Keratinocyte (primary cell): ENCODE results near the gene SPRR1B. TPM values are rescaled to one million over a fixed set of nuclear protein-coding genes. Genes with fewer than 3 reads are reported as not detected.

ENCODE experiments used
- DNase-seq: peaks from one replicate; pipeline ENCODE4 v3.0.0-alpha.2; 2011; ENCODE audit warnings: low read depth, missing footprints, low spot score
- FAIRE-seq: peaks from 2 replicates; lab custom pipeline; 2011; peaks lifted over from hg19 to GRCh38; lab: Jason Lieb, UNC
- H2AFZ ChIP-seq: 2 replicates; pipeline ENCODE4 v1.6.0; 2012; ENCODE audit warnings: low read length, control low read depth, inconsistent platforms; ENCODE audit not compliant: control insufficient read depth
- H3K27ac ChIP-seq: 2 replicates; pipeline ENCODE4 v1.5.1; 2011; ENCODE audit warnings: low read length; ENCODE audit not compliant: control insufficient read depth, insufficient read depth
- H3K27me3 ChIP-seq: 3 replicates; pipeline ENCODE4 v1.6.0; 2011; ENCODE audit warnings: low read length; ENCODE audit not compliant: control insufficient read depth, insufficient read depth; ENCODE audit errors: extremely low read depth
- H3K36me3 ChIP-seq, 2 experiments: 2 replicates in 1 of 2; 3 replicates in 1 of 2; pipeline ENCODE4 v1.5.1; 2011; ENCODE audit warnings: low read length in 2 of 2, mild to moderate bottlenecking in 1 of 2; ENCODE audit not compliant: control insufficient read depth in 2 of 2, insufficient read depth in 2 of 2; ENCODE audit errors: extremely low read depth in 1 of 2
- H3K4me1 ChIP-seq: 3 replicates; pipeline ENCODE4 v1.5.1; 2011; ENCODE audit warnings: low read length; ENCODE audit not compliant: control insufficient read depth, insufficient read depth; ENCODE audit errors: extremely low read depth
- H3K4me2 ChIP-seq: 3 replicates; pipeline ENCODE4 v1.6.0; 2011; ENCODE audit warnings: low read depth, low read length; ENCODE audit not compliant: control insufficient read depth, insufficient read depth; ENCODE audit errors: extremely low read depth
- H3K4me3 ChIP-seq, 3 experiments: fragments of 200-600 bp in 1 of 3; sonication (generic) in 1 of 3; 2 replicates in 2 of 3; 3 replicates in 1 of 3; pipeline ENCODE4 v1.5.1; 2011 to 2016; ENCODE audit warnings: low read length in 3 of 3, mild to moderate bottlenecking in 3 of 3, control low read depth in 2 of 3, inconsistent platforms in 1 of 3, low read depth in 1 of 3, mixed read lengths in 1 of 3, mixed run types in 1 of 3, moderate library complexity in 1 of 3; ENCODE audit not compliant: control insufficient read depth in 2 of 3, insufficient read depth in 2 of 3; ENCODE audit errors: extremely low read depth in 1 of 3
- H3K79me2 ChIP-seq: 2 replicates; pipeline ENCODE4 v1.6.0; 2012; ENCODE audit warnings: low read length; ENCODE audit not compliant: control insufficient read depth, insufficient read depth
- H3K9ac ChIP-seq: 3 replicates; pipeline ENCODE4 v1.6.0; 2011; ENCODE audit warnings: low read length; ENCODE audit not compliant: control insufficient read depth, insufficient read depth; ENCODE audit errors: extremely low read depth
- H3K9me1 ChIP-seq: 3 replicates; pipeline ENCODE4 v1.6.0; 2011; ENCODE audit warnings: low read length; ENCODE audit not compliant: control insufficient read depth, insufficient read depth; ENCODE audit errors: extremely low read depth
- H3K9me3 ChIP-seq: 2 replicates; pipeline ENCODE4 v1.5.1; 2012; ENCODE audit warnings: low read depth, low read length; ENCODE audit not compliant: control insufficient read depth
- H4K20me1 ChIP-seq: 3 replicates; pipeline ENCODE4 v1.6.0; 2011; ENCODE audit warnings: low read length; ENCODE audit not compliant: control insufficient read depth, insufficient read depth; ENCODE audit errors: extremely low read depth
- EZH2 ChIP-seq: IDR thresholded peaks from one replicate; pipeline ENCODE4 v1.6.1; 2012; ENCODE audit warnings: inconsistent platforms, mild to moderate bottlenecking, low read length, moderate library complexity
- dilution Hi-C: fragments of 300-500 bp; cut with MboI; formaldehyde crosslinking; loops from one replicate; pipeline ENCODE4 v1.7.0; 2020; ENCODE audit warnings: low sequenced_read_pairs; ENCODE audit not compliant: extremely low pct_ligation_motif_present
- polyA plus RNA-seq, 5 experiments: library from polyadenylated mRNA; depleted of rRNA in 3 of 5; stranded (reverse) in 3 of 5; stranded (forward) in 1 of 5; unstranded in 1 of 5; fragments of >200 nt; gene quantifications; 1 replicate in 1 of 5; 2 replicates in 3 of 5; 3 replicates in 1 of 5; pipeline versions ENCODE4 v1.2.1 to v1.2.3, GENCODE V29; 2011 to 2012; ENCODE audit warnings: missing spikeins in 2 of 5, low read depth in 1 of 5, low replicate concordance in 1 of 5
- small RNA-seq, 3 experiments: library from RNA; depleted of rRNA; stranded (forward); fragments of <200 nt; gene quantifications; one replicate each; pipeline ENCODE3, GENCODE V24; 2012; ENCODE audit warnings: low read depth in 3 of 3, low replicate concordance in 1 of 3; ENCODE audit not compliant: insufficient read length in 3 of 3
- TF ChIP-seq, protein P1 (sequence below), 3 experiments: IDR thresholded peaks in 1 of 3; conservative IDR thresholded peaks in 1 of 3; optimal IDR thresholded peaks in 1 of 3; 2 replicates in 2 of 3; 3 replicates in 1 of 3; pipeline versions ENCODE3 to v1.5.1; 2011; ENCODE audit warnings: low read length in 3 of 3, mild to moderate bottlenecking in 3 of 3, moderate library complexity in 2 of 3, control low read depth in 1 of 3, inconsistent platforms in 1 of 3; ENCODE audit not compliant: insufficient read depth in 2 of 3; ENCODE audit errors: extremely low read depth in 1 of 3

The SPRR1B gene
- polyA plus RNA-seq, 1 donor (not counting 4 experiments of a cell fraction or from before 2014, with no cell fraction given) = 253 TPM

DNA sequence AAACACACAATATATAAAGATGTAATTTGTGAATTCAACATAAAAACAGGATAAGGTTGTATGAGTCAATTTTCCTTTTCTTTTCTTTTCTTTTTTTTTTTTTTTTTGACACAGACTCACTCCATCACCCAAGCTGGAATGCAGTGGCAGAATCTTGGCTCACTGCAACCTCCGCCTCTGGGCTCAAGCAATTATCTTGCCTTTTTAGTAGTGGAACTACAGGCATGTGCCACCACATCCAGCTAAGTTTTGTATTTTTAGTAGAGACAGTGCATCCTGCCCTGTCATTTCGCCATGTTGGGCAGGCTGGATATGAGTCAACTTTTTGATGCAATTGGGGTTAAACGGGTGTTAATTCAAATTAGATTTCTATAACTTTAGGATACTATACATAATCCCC, 50.7 kb downstream of the SPRR1B start:
- no peak overlapping the region for H3K9ac ChIP-seq
- no peaks in the 10 kb centered on the region for H3K79me2 ChIP-seq
- H3K27me3 ChIP-seq = no peaks in the 10 kb centered on the region
- no peaks in the 10 kb centered on the region for H3K9me3 ChIP-seq
- no peaks in the 10 kb centered on the region for H3K36me3 ChIP-seq
- H3K9me1 ChIP-seq = no peaks in the 10 kb centered on the region
- no peaks in the 10 kb centered on the region for H4K20me1 ChIP-seq
- H3K4me2 ChIP-seq = peak overlapping the region; percentile 3
- no peak overlapping the region for H3K4me3 ChIP-seq
- H3K4me1 ChIP-seq = peaks cover 9% of the 10 kb centered on the region
- TF ChIP-seq, protein P1, sequence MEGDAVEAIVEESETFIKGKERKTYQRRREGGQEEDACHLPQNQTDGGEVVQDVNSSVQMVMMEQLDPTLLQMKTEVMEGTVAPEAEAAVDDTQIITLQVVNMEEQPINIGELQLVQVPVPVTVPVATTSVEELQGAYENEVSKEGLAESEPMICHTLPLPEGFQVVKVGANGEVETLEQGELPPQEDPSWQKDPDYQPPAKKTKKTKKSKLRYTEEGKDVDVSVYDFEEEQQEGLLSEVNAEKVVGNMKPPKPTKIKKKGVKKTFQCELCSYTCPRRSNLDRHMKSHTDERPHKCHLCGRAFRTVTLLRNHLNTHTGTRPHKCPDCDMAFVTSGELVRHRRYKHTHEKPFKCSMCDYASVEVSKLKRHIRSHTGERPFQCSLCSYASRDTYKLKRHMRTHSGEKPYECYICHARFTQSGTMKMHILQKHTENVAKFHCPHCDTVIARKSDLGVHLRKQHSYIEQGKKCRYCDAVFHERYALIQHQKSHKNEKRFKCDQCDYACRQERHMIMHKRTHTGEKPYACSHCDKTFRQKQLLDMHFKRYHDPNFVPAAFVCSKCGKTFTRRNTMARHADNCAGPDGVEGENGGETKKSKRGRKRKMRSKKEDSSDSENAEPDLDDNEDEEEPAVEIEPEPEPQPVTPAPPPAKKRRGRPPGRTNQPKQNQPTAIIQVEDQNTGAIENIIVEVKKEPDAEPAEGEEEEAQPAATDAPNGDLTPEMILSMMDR (optimal IDR thresholded peaks at IDR 0.05 in 1 of 3, IDR thresholded peaks at IDR 0.05 in 1 of 3, conservative IDR thresholded peaks at IDR 0.05 in 1 of 3; ENCODE audit: extremely low read depth in 1 of 3, insufficient read depth in 2 of 3, low read length in 3 of 3) = no peak
- TF ChIP-seq EZH2 = no peak
- DNase-seq = no peak
- dilution Hi-C loops = no loop called here
- H2AFZ ChIP-seq = no peak overlapping the region
- peak; percentile 75 for FAIRE-seq
- H3K27ac ChIP-seq = peak overlapping the region; percentile 51

Small RNAs within 50 kb of the gene (small RNA-seq; reads per million reads assigned to genes)
- 0 reads per million in 3 experiments for gene AL356867.1
- gene RF00322 = 0 reads per million in 3 experiments
- 0 reads per million in 3 experiments for gene SPRR1A

Other genes with a start within 250 kb of the SPRR1B start
- gene LCE1E, start 244.9 kb upstream of the SPRR1B start, polyA plus RNA-seq = 0.59 to 1.0 TPM (median 0.86 TPM) in 3 replicates
- gene LCE1D, start 234.5 kb upstream of the SPRR1B start, polyA plus RNA-seq = 0.33 TPM in 1 of 3 replicates, not detected in the others
- gene LCE1C, start 224.6 kb upstream of the SPRR1B start, polyA plus RNA-seq = 1.8 TPM in 3 replicates
- 0.34 to 0.57 TPM (median 0.48 TPM) in 3 replicates for gene LCE1B, start 219.2 kb upstream of the SPRR1B start, polyA plus RNA-seq
- 0.43 TPM in 1 of 3 replicates, not detected in the others for gene LCE1A, start 203.7 kb upstream of the SPRR1B start, polyA plus RNA-seq
- 0.32 to 1.2 TPM (median 0.60 TPM) in 3 replicates for gene LCE6A, start 188.3 kb upstream of the SPRR1B start, polyA plus RNA-seq
- not detected in 3 replicates for gene LCE7A, start 171.2 kb upstream of the SPRR1B start, polyA plus RNA-seq
- 0.08 to 0.53 TPM in 2 of 3 replicates, not detected in the other for gene SMCP, start 152.9 kb upstream of the SPRR1B start, polyA plus RNA-seq
- 61.1 to 231 TPM (median 89.2 TPM) in 3 replicates for gene IVL, start 122.7 kb upstream of the SPRR1B start, polyA plus RNA-seq
- gene SPRR5, start 84.0 kb upstream of the SPRR1B start, polyA plus RNA-seq = 0.12 to 0.35 TPM (median 0.30 TPM) in 3 replicates
- gene SPRR4, start 60.6 kb upstream of the SPRR1B start, polyA plus RNA-seq = 1.7 to 4.8 TPM (median 1.9 TPM) in 3 replicates
- 5.5 to 35.0 TPM (median 18.0 TPM) in 3 replicates for gene SPRR1A, start 47.1 kb upstream of the SPRR1B start, polyA plus RNA-seq
- 2.9 to 8.3 TPM (median 5.4 TPM) in 3 replicates for gene SPRR3, start 29.5 kb upstream of the SPRR1B start, polyA plus RNA-seq
- gene SPRR2D, start 9.9 kb downstream of the SPRR1B start, polyA plus RNA-seq = 6.6 to 29.4 TPM (median 13.4 TPM) in 3 replicates
- gene SPRR2A, start 26.3 kb downstream of the SPRR1B start, polyA plus RNA-seq = 4.7 to 21.5 TPM (median 5.5 TPM) in 3 replicates
- 0.45 to 0.48 TPM in 2 of 3 replicates, not detected in the other for gene SPRR2B, start 40.4 kb downstream of the SPRR1B start, polyA plus RNA-seq
- gene SPRR2E, start 63.3 kb downstream of the SPRR1B start, polyA plus RNA-seq = 6.7 to 16.2 TPM (median 10.5 TPM) in 3 replicates
- gene SPRR2F, start 82.3 kb downstream of the SPRR1B start, polyA plus RNA-seq = not detected in 3 replicates
- gene SPRR2G, start 119.7 kb downstream of the SPRR1B start, polyA plus RNA-seq = 0.73 to 6.2 TPM (median 3.3 TPM) in 3 replicates
- gene LELP1, start 172.2 kb downstream of the SPRR1B start, polyA plus RNA-seq = not detected in 3 replicates
- 2.6 to 6.6 TPM (median 2.8 TPM) in 3 replicates for gene PRR9, start 186.4 kb downstream of the SPRR1B start, polyA plus RNA-seq
- not detected in 3 replicates for gene LORICRIN, start 228.5 kb downstream of the SPRR1B start, polyA plus RNA-seq